Suprapubic skin (tissue), 4 donors: Measurements from ENCODE around the gene CS. TPM values are rescaled to one million over a fixed set of nuclear protein-coding genes. Genes with fewer than 3 reads are reported as not detected.
"Not testable (repeated sequence)": the region's sequence is repeated elsewhere in the genome, so short reads cannot be mapped to it uniquely, and the experiment has no call there.

Source experiments
- DNase-seq, 2 donors: peaks; one replicate each; pipeline ENCODE4 v3.0.0-alpha.2; 2019; ENCODE audit warnings: low spot score in 2 of 2
- H3K27ac ChIP-seq: fragments of 200-600 bp; sonication (generic); one replicate; pipeline ENCODE4 v1.5.1; 2019
- H3K27me3 ChIP-seq: fragments of 200-600 bp; sonication (generic); one replicate; pipeline ENCODE4 v1.5.1; 2019
- H3K36me3 ChIP-seq: fragments of 200-600 bp; sonication (generic); one replicate; pipeline ENCODE4 v1.5.1; 2019
- H3K4me1 ChIP-seq: fragments of 200-600 bp; sonication (generic); one replicate; pipeline ENCODE4 v1.5.1; 2019
- H3K4me3 ChIP-seq: fragments of 200-600 bp; sonication (generic); one replicate; pipeline ENCODE4 v1.5.1; 2019; ENCODE audit warnings: mild to moderate bottlenecking
- H3K9me3 ChIP-seq: fragments of 200-600 bp; sonication (generic); one replicate; pipeline ENCODE4 v1.5.1; 2019
- CTCF ChIP-seq, 2 donors: fragments of 200-600 bp in 1 of 2; fragments of 450-650 bp in 1 of 2; sonication (generic) in 1 of 2; IDR thresholded peaks; one replicate each; pipeline ENCODE4 v1.5.1; 2016 to 2019; ENCODE audit warnings: antibody characterized with exemption in 2 of 2, mild to moderate bottlenecking in 1 of 2, moderate library complexity in 1 of 2
- EP300 ChIP-seq: sonication (generic); formaldehyde crosslinking; IDR thresholded peaks from one replicate; pipeline ENCODE4 v1.6.1; 2017; ENCODE audit warnings: antibody characterized with exemption
- POLR2A ChIP-seq, 2 donors: fragments of 450-650 bp; IDR thresholded peaks; one replicate each; pipeline ENCODE4 v1.6.1; 2017; ENCODE audit warnings: antibody characterized with exemption in 2 of 2, mild to moderate bottlenecking in 2 of 2, moderate library complexity in 2 of 2
- POLR2AphosphoS5 ChIP-seq, 3 donors: sonication (generic); formaldehyde crosslinking; IDR thresholded peaks; one replicate each; pipeline ENCODE4 v1.6.1; 2017; ENCODE audit warnings: antibody characterized with exemption in 3 of 3
- WGBS: methylation state at CpG from one replicate; pipeline ENCODE4 v1.1.5; 2018; 5-methylcytosine and 5-hydroxymethylcytosine counted together
- total RNA-seq, 4 donors: library from RNA; depleted of rRNA; stranded (reverse); fragments of >200 nt; gene quantifications; one replicate each; pipeline ENCODE4 v1.1.0, GENCODE V29; 2016

Gene CS
- 100 to 1,000 TPM; 176 to 218 (median 179) TPM for total RNA-seq

GRCh38 chr12:56299853-56300643 is at the start of gene CS:
Gene CS (minus strand): TSS chr12:56300330. CDS start chr12:56300201, 129 bp downstream.
- H3K27me3 ChIP-seq: no peaks in the 10 kb centered on the region
- 0% methylated on average over 39 of the region's 63 CpGs for WGBS
- H3K27ac ChIP-seq: peak within 1 kb of the TSS; percentile 94
- H3K9me3 ChIP-seq: no peaks in the 10 kb centered on the region
- H3K4me1 ChIP-seq: peaks cover 54% of the 10 kb centered on the region
- TF ChIP-seq EP300 (no peak), POLR2AphosphoS5 (IDR thresholded peaks at IDR 0.05) (peak in 2 of 3 donors; percentile 32 to 46), POLR2A (IDR thresholded peaks at IDR 0.05) (peak in 1 of 2 donors; percentile 46), CTCF (IDR thresholded peaks at IDR 0.05) (no peak)
- peaks cover 10% of the 10 kb centered on the region for H3K36me3 ChIP-seq
- H3K4me3 ChIP-seq: peak within 1 kb of the TSS; percentile 75
- peak; percentile 100 for DNase-seq

GRCh38 chr12:56348776-56349175 is 48.6 kb upstream of the CS start:
- DNase-seq: no peak
- Histone ChIP-seq H3K27ac (no peak overlapping the region), H3K36me3 (peaks cover 97% of the 10 kb centered on the region), H3K4me1 (no peaks in the 10 kb centered on the region), H3K4me3 (no peak overlapping the region), H3K9me3 (no peaks in the 10 kb centered on the region), H3K27me3 (no peaks in the 10 kb centered on the region)
- TF ChIP-seq CTCF (IDR thresholded peaks at IDR 0.05) (no peak), POLR2AphosphoS5 (IDR thresholded peaks at IDR 0.05) (no peak), EP300 (no peak), POLR2A (IDR thresholded peaks at IDR 0.05) (no peak)
- 88% methylated on average over 5 of the region's 5 CpGs for WGBS

GRCh38 chr12:56347255-56347654 is 47.1 kb upstream of the CS start:
- H3K27ac ChIP-seq, H3K9me3 ChIP-seq, H3K4me3 ChIP-seq, DNase-seq, H3K4me1 ChIP-seq, H3K27me3 ChIP-seq: not testable (repeated sequence)
- H3K36me3 ChIP-seq: peaks cover 97% of the 10 kb centered on the region
- 83% methylated on average over 9 of the region's 9 CpGs for WGBS

- DNase-seq: no peak
- no peaks in the 10 kb centered on the region for H3K4me1 ChIP-seq
- WGBS: 80% methylated on average over 7 of the region's 7 CpGs
- H3K27me3 ChIP-seq: no peaks in the 10 kb centered on the region
- no peak overlapping the region for H3K27ac ChIP-seq
- no peak for TF ChIP-seq CTCF (IDR thresholded peaks at IDR 0.05)
- no peak for TF ChIP-seq POLR2AphosphoS5 (IDR thresholded peaks at IDR 0.05)
- TF ChIP-seq EP300: no peak
- no peak for TF ChIP-seq POLR2A (IDR thresholded peaks at IDR 0.05)
- H3K36me3 ChIP-seq: peaks cover 97% of the 10 kb centered on the region
- H3K4me3 ChIP-seq: no peak overlapping the region
- H3K9me3 ChIP-seq: no peaks in the 10 kb centered on the region
Measured at GRCh38 chr12:56346675-56347074, 46.5 kb upstream of the CS start.

GRCh38 chr12:56342290-56342689 is 42.2 kb upstream of the CS start:
- not testable (repeated sequence) for H3K27me3 ChIP-seq, H3K4me3 ChIP-seq, H3K9me3 ChIP-seq, H3K4me1 ChIP-seq, DNase-seq, H3K27ac ChIP-seq
- peaks cover 53% of the 10 kb centered on the region for H3K36me3 ChIP-seq
- 96% methylated on average over 2 of the region's 2 CpGs for WGBS

GRCh38 chr12:56341616-56342015 is 41.5 kb upstream of the CS start:
- WGBS: 28% methylated on average over 1 of the region's 1 CpG
- peaks cover 46% of the 10 kb centered on the region for H3K36me3 ChIP-seq
- TF ChIP-seq EP300: no peak
- no peak for TF ChIP-seq POLR2A (IDR thresholded peaks at IDR 0.05)
- TF ChIP-seq CTCF (IDR thresholded peaks at IDR 0.05): no peak
- no peak for TF ChIP-seq POLR2AphosphoS5 (IDR thresholded peaks at IDR 0.05)
- H3K27me3 ChIP-seq: no peaks in the 10 kb centered on the region
- H3K4me1 ChIP-seq: no peaks in the 10 kb centered on the region
- no peak overlapping the region for H3K27ac ChIP-seq
- H3K9me3 ChIP-seq: no peaks in the 10 kb centered on the region
- no peak for DNase-seq
- no peak overlapping the region for H3K4me3 ChIP-seq
